GM12892 (cell line): ENCODE results near the gene WDR88.

ENCODE experiments used
- POLR2AphosphoS5 ChIP-seq: IDR thresholded peaks from 2 replicates; pipeline ENCODE4 v1.6.1; 2011; ENCODE audit warnings: low read depth, low read length, control low read depth
- TAF1 ChIP-seq: IDR thresholded peaks from 2 replicates; pipeline ENCODE4 v1.6.1; 2011; ENCODE audit warnings: low read depth, mild to moderate bottlenecking, control low read depth, low read length, borderline replicate concordance

- no peak for TF ChIP-seq TAF1
- no peak for TF ChIP-seq POLR2AphosphoS5
These were observed 7.3 kb downstream of the WDR88 start for GRCh38 chr19:33139165-33139564.
